ENCODE results near the gene NEU4.

Gene NEU4

DNA sequence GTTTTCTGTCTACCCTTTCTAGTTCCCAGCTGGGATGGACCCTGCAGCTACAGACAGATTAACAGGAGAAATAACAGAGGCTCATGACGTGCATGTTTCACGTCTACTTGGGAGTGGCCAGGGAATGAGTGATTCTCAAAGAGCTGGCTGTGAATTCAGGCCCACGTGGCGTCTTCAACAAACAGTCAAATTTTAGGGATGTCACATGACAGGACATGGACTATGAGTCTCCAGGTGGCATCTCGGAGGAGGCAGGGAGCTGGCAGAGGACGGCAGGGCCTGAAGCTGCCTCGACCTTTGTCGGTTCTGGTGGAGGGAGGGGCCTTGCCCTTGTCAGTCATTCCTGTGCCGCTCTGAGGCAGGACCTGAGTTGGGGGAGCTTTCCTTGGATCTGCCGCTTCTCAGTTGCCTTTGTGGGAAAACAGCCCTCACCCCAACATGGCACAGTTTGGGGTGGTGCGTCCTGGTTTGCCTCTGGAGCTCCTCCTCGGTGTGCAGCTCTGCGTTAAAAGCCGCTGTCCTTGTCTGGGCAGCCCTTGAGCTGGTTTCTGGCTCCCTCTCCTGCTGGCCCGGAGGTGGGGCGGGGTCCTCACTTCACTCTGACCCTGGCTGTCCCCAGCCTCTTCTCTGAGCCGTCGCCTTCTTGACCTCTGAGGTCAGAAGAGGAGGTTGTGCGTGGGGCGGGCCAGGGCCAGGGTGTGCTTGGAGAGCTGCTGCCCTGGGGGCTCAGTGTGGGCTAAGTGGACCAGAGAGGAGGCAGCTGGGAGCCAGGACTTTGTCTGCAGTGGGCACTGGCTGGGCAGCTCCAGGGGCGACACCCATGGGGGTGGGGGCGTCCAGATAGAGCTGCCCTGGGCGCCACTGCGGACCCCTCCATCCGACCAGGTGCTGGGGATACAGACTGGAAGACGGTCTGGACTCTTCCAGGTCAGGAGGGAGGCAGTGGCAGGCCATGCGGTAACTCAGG lies 44.4 kb upstream of the NEU4 start:
- no peak overlapping the region for H3K4me3 ChIP-seq (ENCODE audit: low read length)
- TF ChIP-seq, protein P1, sequence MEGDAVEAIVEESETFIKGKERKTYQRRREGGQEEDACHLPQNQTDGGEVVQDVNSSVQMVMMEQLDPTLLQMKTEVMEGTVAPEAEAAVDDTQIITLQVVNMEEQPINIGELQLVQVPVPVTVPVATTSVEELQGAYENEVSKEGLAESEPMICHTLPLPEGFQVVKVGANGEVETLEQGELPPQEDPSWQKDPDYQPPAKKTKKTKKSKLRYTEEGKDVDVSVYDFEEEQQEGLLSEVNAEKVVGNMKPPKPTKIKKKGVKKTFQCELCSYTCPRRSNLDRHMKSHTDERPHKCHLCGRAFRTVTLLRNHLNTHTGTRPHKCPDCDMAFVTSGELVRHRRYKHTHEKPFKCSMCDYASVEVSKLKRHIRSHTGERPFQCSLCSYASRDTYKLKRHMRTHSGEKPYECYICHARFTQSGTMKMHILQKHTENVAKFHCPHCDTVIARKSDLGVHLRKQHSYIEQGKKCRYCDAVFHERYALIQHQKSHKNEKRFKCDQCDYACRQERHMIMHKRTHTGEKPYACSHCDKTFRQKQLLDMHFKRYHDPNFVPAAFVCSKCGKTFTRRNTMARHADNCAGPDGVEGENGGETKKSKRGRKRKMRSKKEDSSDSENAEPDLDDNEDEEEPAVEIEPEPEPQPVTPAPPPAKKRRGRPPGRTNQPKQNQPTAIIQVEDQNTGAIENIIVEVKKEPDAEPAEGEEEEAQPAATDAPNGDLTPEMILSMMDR (conservative IDR thresholded peaks at IDR 0.05; ENCODE audit: low read length), result no peak
- DNase-seq (ENCODE audit: low read depth), result no peak

DNA sequence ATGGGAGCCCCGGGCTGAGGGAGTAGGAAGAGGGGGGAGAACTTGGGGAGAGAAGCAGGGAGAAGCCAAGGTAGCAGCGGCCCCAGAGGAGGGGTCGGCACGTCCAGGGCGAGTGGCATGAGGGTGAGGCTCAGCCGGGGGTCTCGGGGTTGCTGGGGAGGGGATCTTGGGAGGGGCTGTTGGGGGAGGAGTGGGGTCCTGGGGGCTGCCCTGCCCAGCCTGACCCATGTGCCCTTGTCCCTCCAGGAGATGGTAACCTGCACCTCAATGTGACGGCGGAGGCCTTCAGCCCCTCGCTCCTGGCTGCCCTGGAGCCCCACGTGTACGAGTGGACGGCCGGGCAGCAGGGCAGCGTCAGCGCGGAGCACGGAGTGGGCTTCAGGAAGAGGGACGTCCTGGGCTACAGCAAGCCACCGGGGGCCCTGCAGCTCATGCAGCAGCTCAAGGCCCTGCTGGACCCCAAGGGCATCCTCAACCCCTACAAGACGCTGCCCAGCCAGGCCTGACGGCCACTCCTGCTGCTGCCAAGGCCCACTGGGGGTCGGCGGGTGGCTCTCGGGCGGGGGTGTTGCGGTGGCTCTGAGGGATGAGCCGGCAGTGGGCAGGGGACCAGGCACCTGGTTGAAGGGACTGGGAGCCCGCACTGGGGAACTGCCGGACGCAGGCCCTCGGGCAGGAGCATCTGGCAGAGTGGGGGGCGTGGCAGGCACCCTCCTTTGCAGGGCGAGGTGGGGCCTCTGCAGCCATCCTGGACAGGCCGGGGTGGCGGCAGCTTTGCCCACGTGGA lies 41.3 kb upstream of the NEU4 start:
- TF ChIP-seq, protein P1 (conservative IDR thresholded peaks at IDR 0.05; ENCODE audit: low read length), result no peak
- H3K4me3 ChIP-seq (ENCODE audit: low read length), result no peak overlapping the region
- DNase-seq (ENCODE audit: low read depth), result no peak

DNA sequence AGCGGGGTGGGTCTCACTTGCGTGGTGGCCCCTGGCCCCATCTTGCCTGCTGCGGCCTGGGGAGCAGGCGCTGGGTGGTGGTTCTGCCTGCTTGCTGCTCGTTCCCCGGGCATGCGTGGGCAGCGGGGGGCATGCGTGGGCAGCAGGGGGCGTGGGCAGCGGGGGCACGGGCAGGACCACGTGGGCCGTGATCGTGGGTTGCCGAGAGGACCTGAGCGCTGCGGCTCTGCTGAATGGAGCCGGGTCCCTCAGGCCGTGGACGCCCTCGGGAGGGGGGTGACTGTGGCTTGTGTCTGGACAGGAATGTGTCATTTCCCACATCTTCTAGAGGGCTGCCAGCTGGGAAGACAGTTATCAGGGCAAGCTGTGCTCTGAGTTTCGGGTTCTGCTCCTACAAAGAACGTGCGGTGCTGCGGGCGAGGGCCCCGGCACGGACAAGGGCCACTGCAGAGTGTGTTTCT lies 40.7 kb upstream of the NEU4 start:
- TF ChIP-seq, protein P1 (conservative IDR thresholded peaks at IDR 0.05; ENCODE audit: low read length), result no peak
- H3K4me3 ChIP-seq (ENCODE audit: low read length), result no peak overlapping the region
- no peak for DNase-seq (ENCODE audit: low read depth)

DNA sequence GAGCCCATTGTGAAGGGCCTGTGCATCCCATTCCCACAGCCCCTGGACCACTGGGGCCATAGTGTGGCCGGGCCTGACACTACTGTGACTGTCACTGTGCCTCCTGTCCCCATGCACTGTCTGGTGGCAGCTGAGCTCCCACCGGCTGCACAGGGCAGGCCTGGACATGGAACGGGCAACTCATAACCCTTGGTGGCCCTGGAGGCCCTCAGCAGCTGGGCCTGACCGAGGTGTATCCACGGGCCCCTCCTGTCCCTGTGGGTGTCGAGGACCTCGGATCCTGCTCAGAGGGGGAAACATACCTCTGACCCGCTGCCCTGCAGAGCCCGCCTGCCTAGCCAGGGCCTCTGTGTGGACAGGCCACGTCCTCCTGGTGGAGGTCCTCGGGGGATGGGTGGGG lies 40.1 kb upstream of the NEU4 start:
- DNase-seq (ENCODE audit: low read depth), result no peak

DNA sequence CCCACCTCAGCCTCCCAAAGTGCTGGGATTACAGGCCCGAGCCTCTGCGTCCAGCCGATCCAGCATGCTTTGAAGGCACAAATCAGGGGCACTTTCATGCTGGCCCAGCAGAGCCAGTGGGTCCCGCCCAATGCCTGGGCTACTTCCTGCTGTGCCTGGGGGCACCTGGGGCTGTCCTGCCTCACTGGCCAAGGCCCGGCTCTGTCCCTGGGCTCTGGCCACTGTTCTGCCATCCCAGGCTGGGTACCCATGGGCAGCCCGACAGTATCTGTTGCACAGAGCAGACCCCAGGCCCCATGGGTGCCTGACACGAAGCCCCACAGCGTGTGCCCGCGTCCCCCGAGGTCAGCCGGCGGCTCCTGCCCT lies 39.2 kb upstream of the NEU4 start:
- no peak for DNase-seq (ENCODE audit: low read depth)
- TF ChIP-seq, protein P1 (conservative IDR thresholded peaks at IDR 0.05; ENCODE audit: low read length), result no peak
- H3K4me3 ChIP-seq (ENCODE audit: low read length), result no peak overlapping the region

More for the DNA sequence above, 40.1 kb upstream of the NEU4 start:
- H3K4me3 ChIP-seq (ENCODE audit: low read length), result no peak overlapping the region
- TF ChIP-seq, protein P1 (conservative IDR thresholded peaks at IDR 0.05; ENCODE audit: low read length), result no peak

DNA sequence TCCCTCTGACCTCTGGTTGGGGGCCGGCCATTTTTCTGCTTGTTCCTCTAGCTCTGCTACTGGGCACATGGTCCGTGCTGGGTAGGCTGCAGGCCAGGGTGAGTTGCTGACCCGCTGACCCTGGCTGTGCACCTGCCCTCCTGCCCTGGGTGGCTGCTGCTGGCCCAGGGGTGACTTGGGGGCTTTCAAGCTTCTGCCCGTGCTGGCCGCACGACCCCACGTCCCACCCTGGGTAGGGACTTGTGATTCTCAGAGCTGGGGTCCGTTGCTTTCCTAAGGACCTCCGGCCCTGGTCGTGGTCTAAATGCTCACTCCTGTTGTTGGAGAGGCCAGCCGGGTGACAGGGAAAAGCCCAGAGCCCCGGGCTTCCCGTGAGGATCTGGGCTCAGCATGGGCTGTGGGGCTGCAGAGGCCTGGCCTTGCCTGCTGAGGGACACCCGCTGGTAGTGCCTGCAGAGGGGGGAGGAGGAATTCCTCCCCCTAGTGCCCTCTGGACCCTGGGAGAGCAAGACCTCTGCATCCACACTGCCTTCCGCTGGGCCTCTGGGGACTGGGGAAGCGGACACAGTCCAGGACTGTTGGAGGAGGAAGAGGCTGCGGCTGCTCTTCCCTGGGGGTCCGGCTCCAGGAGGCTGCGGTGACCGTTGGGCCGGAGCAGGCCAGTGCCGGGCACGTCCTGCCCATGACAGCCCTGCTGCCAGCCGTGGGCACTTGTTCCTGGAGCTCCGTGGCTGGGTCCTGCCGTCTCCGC lies 38.6 kb upstream of the NEU4 start:
- TF ChIP-seq, protein P1 (conservative IDR thresholded peaks at IDR 0.05; ENCODE audit: low read length), result no peak
- no peak for DNase-seq (ENCODE audit: low read depth)
- H3K4me3 ChIP-seq (ENCODE audit: low read length), result no peak overlapping the region
